Spleen (tissue), 7 donors: Measurements from ENCODE around the gene SYT17.

ENCODE experiments used
- POLR2AphosphoS5 ChIP-seq, 3 donors: sonication (generic); formaldehyde crosslinking; IDR thresholded peaks; one replicate each; pipeline ENCODE4 v1.5.1; 2017; ENCODE audit warnings: antibody characterized with exemption in 3 of 3
- TF ChIP-seq, protein P1 (sequence below), 11 experiments: fragments of 200-600 bp in 7 of 11; fragments of 450-650 bp in 4 of 11; sonication (generic) in 4 of 11; IDR thresholded peaks in 8 of 11; conservative IDR thresholded peaks in 3 of 11; 1 replicate in 7 of 11; 2 replicates in 4 of 11; pipeline versions ENCODE4 v1.4.0 to v1.8.0; 2016 to 2021; ENCODE audit warnings: antibody characterized with exemption in 11 of 11, inconsistent platforms in 4 of 11, mild to moderate bottlenecking in 1 of 11
- donor health status: DM: no; HTN: no; CAD: no; lungs with moderate emphysema.
- donor health status: DM: no; HTN: no; CAD: no.
- donor health status: DM: no; HTN: no; CAD: no.

GRCh38 chr16:19169082-19169639 lies 1.1 kb downstream of the SYT17 start:
- TF ChIP-seq, protein P1, sequence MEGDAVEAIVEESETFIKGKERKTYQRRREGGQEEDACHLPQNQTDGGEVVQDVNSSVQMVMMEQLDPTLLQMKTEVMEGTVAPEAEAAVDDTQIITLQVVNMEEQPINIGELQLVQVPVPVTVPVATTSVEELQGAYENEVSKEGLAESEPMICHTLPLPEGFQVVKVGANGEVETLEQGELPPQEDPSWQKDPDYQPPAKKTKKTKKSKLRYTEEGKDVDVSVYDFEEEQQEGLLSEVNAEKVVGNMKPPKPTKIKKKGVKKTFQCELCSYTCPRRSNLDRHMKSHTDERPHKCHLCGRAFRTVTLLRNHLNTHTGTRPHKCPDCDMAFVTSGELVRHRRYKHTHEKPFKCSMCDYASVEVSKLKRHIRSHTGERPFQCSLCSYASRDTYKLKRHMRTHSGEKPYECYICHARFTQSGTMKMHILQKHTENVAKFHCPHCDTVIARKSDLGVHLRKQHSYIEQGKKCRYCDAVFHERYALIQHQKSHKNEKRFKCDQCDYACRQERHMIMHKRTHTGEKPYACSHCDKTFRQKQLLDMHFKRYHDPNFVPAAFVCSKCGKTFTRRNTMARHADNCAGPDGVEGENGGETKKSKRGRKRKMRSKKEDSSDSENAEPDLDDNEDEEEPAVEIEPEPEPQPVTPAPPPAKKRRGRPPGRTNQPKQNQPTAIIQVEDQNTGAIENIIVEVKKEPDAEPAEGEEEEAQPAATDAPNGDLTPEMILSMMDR (IDR thresholded peaks at IDR 0.05 in 8 of 11, conservative IDR thresholded peaks at IDR 0.05 in 3 of 11), result no peak
- no peak for TF ChIP-seq POLR2AphosphoS5 (IDR thresholded peaks at IDR 0.05)
